Measurements from ENCODE around the gene GCNT4.

The GCNT4 gene

DNA sequence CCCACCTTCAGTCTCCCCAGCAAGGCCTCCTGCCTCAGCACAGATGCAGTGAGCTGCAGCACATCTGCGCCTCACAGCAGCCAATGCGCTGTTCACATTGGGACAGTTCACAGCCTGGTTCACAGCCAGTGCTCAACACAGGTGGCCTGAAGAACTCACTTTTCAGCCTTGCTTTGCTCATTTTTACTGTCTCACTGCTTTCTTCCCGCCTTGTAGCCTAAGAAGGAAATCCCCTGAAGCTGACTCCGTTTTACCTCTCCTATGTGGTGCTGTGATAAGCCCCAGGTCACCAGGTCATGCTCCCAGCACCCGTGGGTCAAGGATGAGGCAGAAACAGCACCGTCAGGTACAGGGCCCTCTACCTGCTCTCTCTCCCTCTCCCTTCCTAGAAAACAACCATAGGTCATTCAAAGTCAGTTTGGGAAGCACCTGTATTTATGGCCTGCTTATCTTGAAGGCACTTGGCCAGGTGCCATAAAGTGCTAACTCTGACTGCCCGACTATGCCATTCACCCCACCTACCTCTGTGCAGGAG lies 1.1 kb downstream of the GCNT4 start:
- no peak for DNase-seq

DNA sequence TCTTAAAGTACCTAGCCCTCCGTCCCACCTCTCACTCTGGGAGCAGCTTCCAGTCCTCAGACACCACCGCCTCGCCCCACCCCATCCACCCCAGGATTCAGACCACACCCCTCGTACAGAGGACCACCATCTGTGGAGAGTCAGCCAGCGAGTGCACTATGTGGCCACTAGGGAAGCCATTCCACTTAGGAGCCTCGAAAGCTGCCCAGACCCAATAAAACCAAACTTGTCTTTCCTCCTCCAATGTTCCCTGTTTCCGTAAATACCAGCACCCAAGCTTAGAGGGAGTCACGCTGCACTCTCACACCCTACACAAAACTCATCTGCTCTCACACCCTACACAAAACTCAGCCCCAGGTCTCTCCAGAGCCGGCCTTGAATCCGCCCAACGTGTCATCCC lies 1.9 kb downstream of the GCNT4 start:
- DNase-seq = peak in 3 of 58 donors; percentile 8 to 45 (median 11)

DNA sequence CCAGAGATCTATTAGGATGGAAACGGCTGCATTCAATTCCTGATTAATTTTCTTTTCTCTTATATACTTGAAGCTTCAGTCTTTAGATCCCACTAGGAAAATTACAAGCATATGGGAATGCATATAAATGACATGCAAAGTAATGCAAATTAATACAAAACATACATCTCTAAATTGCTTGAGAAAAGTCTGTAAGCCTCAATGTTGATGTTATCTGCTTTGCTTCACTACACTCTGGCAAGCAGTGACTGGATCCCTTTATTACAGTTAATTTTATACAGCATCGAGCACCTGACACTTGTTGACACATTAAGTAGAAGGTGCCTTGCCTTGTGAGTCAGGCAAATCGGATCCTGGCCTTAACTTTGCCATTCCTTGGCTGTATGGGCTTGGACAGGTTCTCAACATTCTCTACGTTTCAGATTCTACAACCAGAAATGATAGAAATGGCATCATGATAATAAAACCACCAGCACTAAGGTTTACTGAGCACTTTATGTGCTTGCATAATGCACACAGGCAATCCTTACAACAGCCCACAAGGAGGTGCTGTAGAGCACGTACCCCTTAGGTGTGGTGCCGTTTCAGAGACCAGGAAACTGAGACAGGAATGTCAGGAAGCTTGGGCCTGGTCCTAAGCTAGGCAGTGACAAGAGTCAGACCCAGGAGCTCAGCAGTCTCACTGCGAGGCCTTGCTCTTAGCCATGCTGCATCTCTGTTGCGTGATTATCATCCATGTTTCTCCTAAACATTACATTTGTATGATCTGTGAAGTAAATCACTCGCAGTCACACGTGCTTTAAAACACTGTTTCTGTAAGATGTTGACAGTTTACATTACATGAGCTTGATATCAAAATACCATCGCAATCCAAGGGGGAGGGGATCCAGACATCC lies 2.7 kb downstream of the GCNT4 start:
- DNase-seq = peak in 8 of 58 donors; percentile 4 to 34 (median 14)

DNA sequence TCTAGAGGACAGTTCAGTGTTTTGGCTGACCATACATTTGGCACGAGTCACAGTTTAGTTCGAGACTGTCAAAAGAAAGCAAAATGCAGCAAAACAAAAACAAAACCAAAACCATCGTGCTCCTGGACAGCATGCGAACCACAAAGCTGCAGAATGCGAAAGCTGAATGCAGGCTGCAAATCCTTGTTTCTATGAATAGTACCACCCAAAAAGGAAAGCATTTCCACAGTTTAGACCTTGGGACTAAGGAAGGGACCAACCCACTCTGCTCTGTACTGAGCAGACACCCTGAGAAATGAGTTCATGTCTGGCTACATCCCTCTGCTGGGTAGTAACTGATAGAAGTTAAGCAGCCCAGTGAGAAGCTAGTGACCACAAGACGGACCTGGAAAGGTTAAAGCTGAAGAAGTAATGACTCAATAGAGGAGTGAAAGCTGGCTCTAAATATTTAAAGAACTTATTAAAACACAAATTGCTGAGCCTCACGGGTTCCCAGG lies 3.9 kb downstream of the GCNT4 start:
- peak in 1 of 58 donors; percentile 35 for DNase-seq

DNA sequence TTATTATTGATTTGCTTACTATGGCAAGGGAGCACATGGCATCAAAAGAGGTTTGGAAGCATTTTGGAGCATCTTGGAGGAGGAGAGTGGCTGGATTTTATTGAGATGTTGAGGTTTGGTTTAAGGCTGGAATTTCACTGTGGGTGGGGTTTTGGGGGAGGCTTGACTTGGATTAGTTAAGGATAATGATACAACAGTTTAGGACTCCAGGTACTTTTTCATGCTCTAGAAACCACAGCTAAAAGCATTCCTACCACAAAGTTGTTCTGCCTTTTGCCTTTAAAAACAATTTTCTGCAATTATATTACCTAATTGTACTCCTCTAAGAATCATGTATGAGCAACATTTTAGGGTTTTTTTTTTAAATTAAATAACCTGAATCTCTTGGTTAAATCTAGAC lies 5.0 kb downstream of the GCNT4 start:
- no peak for DNase-seq

DNA sequence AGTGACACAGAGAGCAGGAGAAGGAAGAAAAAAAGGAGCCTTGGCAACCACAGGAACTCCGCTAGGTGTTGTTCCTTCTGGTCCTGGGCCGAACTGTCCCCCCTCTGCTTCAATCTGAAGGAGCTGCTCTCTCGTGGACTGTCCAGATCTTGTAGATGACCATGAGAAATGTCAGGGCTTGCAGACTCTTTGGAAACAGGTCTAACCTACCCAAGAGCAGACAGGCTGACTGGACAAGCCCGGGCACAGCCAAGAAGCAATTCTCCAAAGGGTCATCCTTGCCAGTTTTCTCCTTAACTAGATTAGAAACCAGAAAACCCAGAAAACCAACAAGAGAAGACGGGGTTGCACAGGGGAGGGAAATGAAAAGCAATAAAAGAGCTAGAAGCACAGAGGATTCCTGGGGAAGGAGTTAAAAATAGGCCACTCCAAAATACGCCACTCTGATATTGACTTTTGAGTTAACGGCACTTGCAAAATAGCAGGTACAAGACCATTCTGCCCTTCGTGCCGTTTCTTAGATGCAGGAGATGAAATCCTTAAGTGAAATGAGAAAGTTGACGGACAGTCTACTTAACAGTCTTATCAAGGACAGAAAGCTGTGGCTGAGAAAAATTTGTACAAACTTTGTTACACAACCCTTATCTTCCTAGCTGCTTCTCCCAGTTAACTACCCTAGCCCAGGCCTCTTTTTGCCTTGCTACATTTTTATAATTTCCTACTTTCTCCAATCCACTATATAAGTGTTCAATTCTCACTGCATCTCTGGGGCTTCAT lies 5.8 kb downstream of the GCNT4 start:
- no peak for DNase-seq

DNA sequence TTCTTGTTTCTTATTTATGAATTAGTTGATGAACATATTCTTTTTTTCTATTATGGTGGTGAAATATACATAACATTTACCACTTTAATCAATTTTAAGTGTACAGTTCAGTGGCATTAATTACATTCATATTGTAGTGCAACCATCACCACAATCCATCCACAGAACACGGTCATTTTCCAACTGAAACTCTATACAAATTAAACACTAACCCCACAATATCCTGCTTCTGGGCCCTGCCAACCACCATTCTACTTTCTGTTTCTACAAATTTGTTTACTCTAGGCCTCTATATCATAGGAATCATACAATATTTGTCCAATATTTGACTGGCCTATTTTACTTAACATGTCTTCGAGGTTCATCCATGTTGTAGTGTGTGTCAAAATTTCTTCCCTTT lies 7.3 kb downstream of the GCNT4 start:
- DNase-seq = no peak

DNA sequence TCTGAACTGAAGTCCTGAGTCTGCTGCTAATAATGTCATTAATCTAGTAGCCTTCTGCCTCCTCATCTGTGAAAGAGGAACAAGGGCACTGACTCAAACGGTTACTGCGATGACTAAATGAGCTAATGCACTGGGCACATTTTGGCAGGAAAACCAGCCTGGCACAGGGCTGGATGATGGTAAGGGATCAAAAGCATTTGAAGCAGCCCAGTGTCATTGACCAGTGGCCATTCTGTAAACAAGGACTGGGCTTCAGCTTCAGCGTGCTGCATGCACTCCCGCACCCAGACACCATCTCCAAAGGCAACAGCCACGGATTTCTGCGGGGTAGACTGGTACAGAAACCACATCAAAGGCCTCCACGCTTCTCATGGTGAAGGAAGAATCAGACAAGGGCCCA lies 8.0 kb downstream of the GCNT4 start:
- DNase-seq = peak in 13 of 58 donors; percentile 9 to 62 (median 31)

DNA sequence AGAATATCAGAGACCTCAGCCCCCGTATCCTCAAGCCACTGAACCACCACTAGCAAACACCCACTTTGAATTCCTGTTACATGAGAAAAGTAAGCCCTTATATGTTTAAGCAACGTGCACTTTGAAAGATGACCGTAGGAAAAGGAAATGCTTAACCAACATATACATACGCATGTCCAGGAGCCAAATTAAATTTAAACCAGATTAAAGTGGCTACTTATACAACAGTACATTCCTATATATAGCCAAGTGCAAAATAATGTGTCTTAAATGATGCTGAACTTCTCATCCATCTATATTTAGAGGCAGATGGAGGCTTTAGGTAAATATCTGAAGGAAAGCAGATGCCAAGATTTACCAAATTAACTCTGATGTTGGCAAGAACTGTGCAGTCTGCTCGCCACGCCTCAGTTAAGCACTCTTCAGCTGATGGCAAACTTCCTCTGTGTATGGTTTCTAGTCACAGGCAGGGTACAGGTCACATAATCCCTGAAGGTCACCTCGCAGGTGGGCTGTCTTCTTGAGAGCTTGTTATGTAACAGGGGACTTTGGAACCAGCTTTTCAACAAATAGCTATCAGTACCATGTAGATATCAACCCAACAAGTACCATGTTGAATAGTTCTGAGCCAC lies 8.6 kb downstream of the GCNT4 start:
- peak in 1 of 58 donors; percentile 18 for DNase-seq

DNA sequence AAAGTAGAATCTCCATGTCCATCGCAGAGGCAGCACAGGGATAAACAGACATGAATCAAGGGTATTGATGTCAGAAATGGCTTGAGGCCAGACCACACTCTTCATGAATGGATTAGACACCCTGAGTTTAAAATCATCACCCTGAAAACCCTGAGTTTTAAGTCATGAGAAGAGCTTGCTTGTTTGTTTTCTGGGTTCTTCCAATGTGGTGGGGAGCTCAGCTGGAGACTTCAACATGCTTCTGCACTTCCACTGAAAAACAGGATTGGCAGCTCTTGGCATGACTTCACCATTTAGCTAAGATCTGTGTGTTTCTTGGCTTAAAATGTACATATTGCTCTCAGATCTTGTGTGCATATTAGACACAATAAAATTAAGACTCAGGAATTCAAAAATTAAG lies 9.8 kb downstream of the GCNT4 start:
- DNase-seq = peak in 1 of 58 donors; percentile 13

DNA sequence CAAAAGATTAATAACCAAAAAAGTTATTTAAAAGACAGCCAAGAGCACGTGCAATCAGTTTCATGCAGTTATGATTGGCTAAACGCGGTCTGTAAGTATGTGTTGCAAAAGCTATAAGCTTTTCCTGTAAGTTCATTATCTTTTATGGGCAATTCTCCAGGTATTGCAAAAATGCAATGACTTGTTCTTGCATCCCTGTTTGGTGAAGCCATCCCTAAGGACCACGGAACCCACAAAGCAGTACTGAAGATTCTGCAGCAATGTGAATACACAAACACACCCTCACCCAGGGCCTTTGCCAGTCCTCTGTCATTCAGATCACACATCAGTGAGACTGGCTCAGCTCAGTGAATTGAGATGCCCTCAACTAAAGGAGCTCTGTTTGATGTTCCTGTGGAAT lies 11.4 kb downstream of the GCNT4 start:
- no peak for DNase-seq

DNA sequence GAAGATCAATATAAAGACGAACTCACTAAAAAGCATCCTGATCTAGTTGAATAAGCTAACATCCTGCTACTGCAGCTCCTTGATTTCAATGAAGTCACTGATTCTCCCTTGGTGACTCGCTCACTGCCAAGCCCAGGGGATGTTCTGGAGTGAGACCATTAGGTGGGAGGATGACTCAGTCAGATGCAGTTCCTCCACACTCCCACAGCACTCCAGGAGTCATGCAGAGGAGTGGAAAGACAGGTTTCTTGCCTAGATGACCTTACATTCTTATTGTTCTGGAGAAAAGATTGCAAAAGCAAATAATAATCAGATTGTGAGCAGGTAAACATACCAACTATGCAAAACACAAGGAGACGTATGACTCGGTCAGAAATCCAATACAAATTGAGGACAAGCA lies 15.3 kb downstream of the GCNT4 start:
- DNase-seq = peak in 16 of 58 donors; percentile 3 to 66 (median 23)

DNA sequence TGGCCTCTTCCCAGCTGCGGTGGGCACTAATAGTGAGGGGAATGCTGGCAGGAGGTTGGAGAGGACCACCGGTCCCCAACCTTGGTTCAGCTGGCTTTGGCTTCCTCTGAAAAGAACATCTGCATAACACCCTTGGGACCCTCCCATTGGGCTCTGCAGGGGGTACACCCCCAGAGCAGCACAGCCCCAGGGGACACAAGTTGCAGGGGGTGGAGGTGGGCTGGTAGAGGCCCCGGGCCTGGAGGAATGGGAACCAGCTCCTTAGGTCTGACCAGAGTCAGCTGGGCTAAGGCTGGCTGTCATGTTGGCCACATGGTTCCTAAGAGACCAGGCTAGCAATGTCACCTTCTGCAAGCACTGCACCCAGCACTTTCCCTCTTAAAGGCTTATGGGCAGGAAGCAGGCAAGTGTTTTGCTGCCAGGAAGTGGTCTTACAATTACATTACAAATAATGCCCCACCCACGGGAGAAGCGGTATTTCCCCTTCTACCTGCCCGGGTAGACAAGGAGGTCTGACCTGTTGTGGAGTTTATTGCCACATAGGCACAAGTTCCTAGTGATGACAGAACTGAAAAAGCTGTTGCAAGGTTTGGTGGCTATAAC lies 18.1 kb downstream of the GCNT4 start:
- no peak for DNase-seq

DNA sequence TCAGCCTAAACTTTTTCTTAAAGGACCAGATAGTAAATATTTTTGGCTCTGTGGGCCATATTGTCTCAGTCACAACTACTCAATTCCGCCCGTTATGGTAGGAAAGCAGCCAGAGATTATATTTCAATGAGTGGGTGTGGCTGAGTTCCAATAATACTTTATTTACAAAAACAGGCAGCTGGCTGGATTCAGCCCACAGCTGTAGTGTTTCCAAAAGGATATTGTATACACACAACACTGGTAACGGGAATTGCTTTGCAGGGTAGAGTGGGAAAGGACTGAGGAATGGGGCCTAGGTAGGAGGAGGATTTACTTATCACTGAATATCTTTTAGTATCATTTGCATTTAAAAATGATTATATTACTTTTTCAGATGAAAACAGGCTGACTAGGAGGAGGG lies 21.0 kb downstream of the GCNT4 start:
- no peak for DNase-seq

DNA sequence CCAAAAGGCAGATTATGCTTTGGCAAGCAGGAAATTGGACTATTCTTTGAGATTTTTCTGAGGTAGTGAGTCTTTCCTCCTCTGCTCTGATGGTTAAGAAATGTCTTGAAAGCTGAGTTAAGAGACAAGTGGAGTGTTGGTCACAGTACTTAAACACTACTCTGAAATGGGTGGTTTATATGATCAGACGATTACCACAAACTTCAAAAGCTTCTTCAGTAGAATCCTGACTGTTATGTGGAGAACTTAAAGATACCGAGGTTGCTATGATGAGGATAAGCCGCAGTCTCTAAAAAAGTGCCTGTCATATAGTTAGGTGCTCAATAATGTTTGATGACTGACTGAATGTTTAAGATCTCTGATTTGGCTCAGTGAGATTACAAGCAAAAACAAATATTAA lies 24.3 kb downstream of the GCNT4 start:
- no peak for DNase-seq

DNA sequence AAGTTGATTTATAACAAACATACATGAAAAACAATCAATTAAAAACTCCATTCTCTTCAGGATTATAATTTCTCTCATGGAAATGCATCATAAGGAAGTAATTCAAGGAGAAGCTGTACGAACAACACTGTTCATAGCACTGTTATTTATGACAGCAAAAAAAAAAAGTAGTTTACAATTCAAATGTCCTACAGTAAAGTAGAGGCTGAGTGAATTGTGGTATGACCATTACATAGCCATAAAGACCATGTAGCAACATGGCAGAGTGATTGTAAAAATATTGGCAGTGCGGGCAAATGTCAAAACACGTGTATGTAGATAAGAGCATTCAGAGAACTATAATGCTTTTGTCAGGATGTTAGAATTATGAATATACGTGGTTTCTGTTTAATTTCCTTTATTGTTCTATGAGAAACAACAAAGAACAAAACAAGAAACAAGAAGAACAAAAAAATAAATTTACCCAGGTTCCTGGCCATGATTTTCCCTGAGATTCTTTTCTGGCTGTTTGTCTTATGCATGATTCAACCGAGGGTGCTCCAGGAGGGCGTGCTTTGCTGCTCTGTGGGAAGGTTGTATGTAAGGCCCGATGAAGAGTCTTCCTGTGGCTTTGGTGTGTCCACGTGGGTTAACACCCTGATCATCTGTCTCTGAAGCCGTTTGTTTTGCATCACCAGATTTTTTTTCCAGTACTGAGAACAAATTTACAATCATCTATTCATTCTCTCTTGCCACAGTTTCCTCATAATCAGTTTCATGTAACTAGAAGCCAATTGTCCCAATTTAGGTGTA lies 28.8 kb downstream of the GCNT4 start:
- DNase-seq = no peak

DNA sequence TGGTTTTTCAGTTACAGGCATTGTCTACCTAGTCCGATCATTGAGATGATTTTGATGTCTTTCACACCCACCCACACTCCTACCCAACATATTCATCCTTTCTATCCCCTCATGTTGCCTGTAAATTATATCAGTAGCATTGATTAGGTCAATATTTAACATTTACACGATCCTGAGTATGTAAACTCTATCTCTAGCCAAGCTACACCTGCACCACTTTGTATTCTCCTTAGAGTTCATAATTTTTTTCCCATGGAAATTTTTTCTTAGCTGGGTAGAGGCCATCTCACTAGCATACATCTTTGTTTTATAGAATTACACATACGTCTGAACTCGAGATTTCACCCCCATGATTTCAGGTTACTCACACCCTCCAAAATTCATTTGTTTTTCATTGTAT lies 30.6 kb downstream of the GCNT4 start:
- no peak for DNase-seq

DNA sequence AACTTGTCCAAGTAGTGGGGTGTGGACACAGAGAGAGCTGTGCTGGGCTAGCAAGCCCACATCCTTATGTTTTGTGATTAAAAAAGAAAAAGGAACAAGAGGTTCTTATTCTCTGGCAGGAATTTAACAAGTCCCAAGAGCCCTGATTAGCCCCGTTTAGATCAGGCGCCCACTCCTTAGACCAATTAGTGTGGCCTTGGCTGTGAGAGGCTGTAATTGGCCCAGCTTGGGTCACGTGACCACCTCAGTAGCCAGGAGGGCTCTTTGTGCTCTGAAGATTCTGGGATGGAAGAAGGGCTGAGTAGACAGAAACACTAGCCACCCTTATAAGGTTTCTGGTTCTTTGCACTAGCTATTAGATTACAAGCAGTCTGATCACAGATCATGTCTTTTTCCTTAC lies 31.1 kb downstream of the GCNT4 start:
- peak in 3 of 58 donors; percentile 13 to 21 (median 19) for DNase-seq

DNA sequence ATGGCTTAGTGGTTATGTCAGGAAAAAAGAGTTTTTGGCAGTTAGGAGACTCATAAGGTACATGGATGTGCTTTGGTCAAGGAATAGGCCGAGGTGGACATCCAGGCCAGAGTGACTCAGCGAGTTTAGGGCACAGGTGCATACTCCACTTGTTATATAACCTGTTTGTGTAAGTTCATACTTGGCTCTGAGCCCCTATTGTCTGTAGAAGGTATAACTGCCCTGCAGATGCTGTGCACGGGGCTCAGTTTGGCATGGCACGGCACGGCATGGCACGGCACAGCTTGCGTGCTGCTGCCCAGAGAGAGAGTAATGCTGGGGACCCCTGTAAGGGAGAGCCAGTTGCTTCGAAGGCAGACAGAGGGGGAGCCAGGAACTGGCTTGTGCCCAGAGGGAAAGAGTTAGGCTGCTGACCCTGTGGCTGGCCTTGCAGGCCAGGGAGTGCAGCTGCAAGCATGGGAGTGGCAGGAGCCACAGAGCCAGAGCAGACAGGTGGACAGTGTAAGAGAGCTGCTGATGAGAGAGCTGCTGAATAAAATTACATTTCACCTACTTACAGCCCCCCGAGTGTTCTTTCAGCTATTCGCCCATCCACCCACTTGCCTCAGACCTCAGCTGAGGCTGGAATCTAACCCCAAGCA lies 32.2 kb downstream of the GCNT4 start:
- no peak for DNase-seq
